ENCODE results near the gene PPP1R7. TPM values are rescaled to one million over a fixed set of nuclear protein-coding genes. Genes with fewer than 3 reads are reported as not detected.
A peak's percentile ranks its signal among the peaks of the same experiment; 100 is the strongest.

Gene PPP1R7
- total and polyA plus RNA-seq, 9 of the 15 experiments (the other 6 are each of a cell fraction or from before 2014, with no cell fraction given) = 37.5 to 75.0 (median 50.5) TPM

DNA sequence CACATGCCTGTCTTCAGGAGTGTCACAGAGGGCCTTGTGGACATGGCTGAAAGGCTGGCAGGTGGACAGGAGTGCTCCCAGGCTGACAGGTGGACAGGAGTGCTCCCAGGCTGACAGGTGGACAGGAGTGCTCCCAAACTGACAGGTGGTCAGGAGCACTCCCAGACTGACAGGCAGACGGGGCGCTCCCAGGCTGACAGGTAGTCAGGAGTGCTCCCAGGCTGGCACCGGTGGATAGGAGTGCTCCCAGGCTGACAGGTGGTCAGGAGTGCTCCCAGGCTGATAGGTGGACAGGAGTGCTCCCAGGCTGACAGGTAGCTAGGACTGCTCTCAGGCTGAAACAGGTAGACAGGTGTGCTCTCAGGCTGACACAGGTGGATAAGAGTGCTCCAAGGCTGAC, 54.8 kb downstream of the PPP1R7 start:
- ChIA-PET CTCF (ENCODE audit: low intra/inter-chr PET ratio) (no interaction called here), POLR2A (no interaction called here)
- Histone ChIP-seq H4K20me1 (replicated peaks; ENCODE audit: control insufficient read depth, insufficient read depth, low read length) (no peaks in the 10 kb centered on the region), H3K9ac (ENCODE audit: insufficient read depth in 1 of 2, low read depth in 2 of 2, low read length in 2 of 2) (no peak overlapping the region), H3K27ac (ENCODE audit: extremely low read depth, low read depth, low read length) (no peak overlapping the region), H3K4me1 (replicated peaks in 1 of 2; ENCODE audit: control insufficient read depth in 2 of 2, insufficient read depth in 2 of 2, low read length in 2 of 2) (peaks cover 0 to 39% of the 10 kb centered on the region in 2 experiments; a peak in 3 of 5 replicates), H3K9me3 (replicated peaks; ENCODE audit: control insufficient read depth, insufficient read depth, low read depth, low read length) (no peaks in the 10 kb centered on the region), H3K79me2 (ENCODE audit: control insufficient read depth, insufficient read depth, low read length) (no peaks in the 10 kb centered on the region), H3K4me3 (no peak overlapping the region), H2AFZ (ENCODE audit: low read depth, low read length) (no peak overlapping the region), H3K9me1 (ENCODE audit: control insufficient read depth, insufficient read depth, low read length) (no peaks in the 10 kb centered on the region), H3K4me2 (ENCODE audit: insufficient read depth, low read length) (no peak overlapping the region), H3K27me3 (ENCODE audit: control insufficient read depth in 2 of 2, insufficient read depth in 2 of 2, low read length in 2 of 2) (peaks cover 2 to 16% of the 10 kb centered on the region in 2 experiments; a peak in 3 of 5 replicates), H3K36me3 (ENCODE audit: control insufficient read depth, insufficient read depth, low read length) (no peaks in the 10 kb centered on the region)
- WGBS (ENCODE audit: insufficient coverage, low coverage, missing lambda C conversion rate) = 14% methylated on average over 1 of the region's 3 CpGs
- FAIRE-seq = no peak
- no TSS peak for BruUV-seq (replicated peaks)
- in situ Hi-C loops (cut with MboI) (no loop called here), intact Hi-C loops (cut with micrococcal nuclease) (no loop called here)
- DNase-seq (ENCODE audit: extremely low read depth in 1 of 4, low spot score in 3 of 4) = no peak
- ATAC-seq = no peak
- TF ChIP-seq POLR2AphosphoS2 (IDR thresholded peaks at IDR 0.05; ENCODE audit: low read length) (no peak), ZNF263 (CRISPR knock-in tag; IDR thresholded peaks at IDR 0.05; ENCODE audit: borderline replicate concordance) (peak; percentile 96)

DNA sequence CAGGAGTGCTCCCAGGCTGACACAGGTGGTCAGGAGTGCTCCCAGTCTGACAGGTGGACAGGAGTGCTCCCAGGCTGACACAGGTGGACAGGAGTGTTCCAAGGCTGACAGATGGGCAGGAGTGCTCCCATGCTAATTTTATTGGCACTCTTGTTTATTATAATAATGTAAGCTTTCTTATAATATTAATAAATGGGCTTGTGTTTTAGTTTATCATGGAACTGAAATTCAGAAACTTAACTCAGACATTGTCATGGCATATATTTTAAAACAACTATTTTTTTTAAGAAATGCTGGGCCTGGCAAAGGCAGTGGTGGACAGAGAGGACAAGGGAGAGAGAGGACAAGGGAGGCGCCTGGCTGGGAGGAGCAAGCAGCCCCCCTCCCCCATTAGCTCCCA, 56.9 kb downstream of the PPP1R7 start:
- POLR2A ChIA-PET = interaction anchor here (0.6 kb wide), 1 partner anchor 58 kb away, joined by 3 read pairs; the partner anchor contains the start of gene PASK
- Histone ChIP-seq H3K36me3 (ENCODE audit: control insufficient read depth, insufficient read depth, low read length) (no peaks in the 10 kb centered on the region), H3K4me1 (replicated peaks in 1 of 2; ENCODE audit: control insufficient read depth in 2 of 2, insufficient read depth in 2 of 2, low read length in 2 of 2) (peaks cover 0 to 25% of the 10 kb centered on the region in 2 experiments; a peak in 2 of 5 replicates), H3K9me3 (replicated peaks; ENCODE audit: control insufficient read depth, insufficient read depth, low read depth, low read length) (no peaks in the 10 kb centered on the region), H3K9ac (ENCODE audit: insufficient read depth in 1 of 2, low read depth in 2 of 2, low read length in 2 of 2) (no peak overlapping the region), H3K4me2 (ENCODE audit: insufficient read depth, low read length) (no peak overlapping the region), H2AFZ (ENCODE audit: low read depth, low read length) (no peak overlapping the region), H3K4me3 (no peak overlapping the region), H3K79me2 (ENCODE audit: control insufficient read depth, insufficient read depth, low read length) (no peaks in the 10 kb centered on the region), H3K9me1 (ENCODE audit: control insufficient read depth, insufficient read depth, low read length) (no peaks in the 10 kb centered on the region), H3K27me3 (ENCODE audit: control insufficient read depth in 2 of 2, insufficient read depth in 2 of 2, low read length in 2 of 2) (peaks cover 4 to 33% of the 10 kb centered on the region in 2 experiments; a peak in 4 of 5 replicates), H4K20me1 (replicated peaks; ENCODE audit: control insufficient read depth, insufficient read depth, low read length) (no peaks in the 10 kb centered on the region), H3K27ac (ENCODE audit: extremely low read depth, low read depth, low read length) (no peak overlapping the region)
- intact Hi-C loops (cut with micrococcal nuclease) = no loop called here
- DNase-seq (ENCODE audit: extremely low read depth in 1 of 4, low spot score in 3 of 4) (no peak), FAIRE-seq (no peak), ATAC-seq (no peak)
- no TSS peak for BruUV-seq (replicated peaks)
- CTCF ChIA-PET (ENCODE audit: low intra/inter-chr PET ratio) = no interaction called here
- in situ Hi-C loops (cut with MboI) = no loop called here
- WGBS (ENCODE audit: insufficient coverage, low coverage, missing lambda C conversion rate) = no CpG with 5 or more reads among the region's 1 CpG
- no peak for TF ChIP-seq ZNF431 (CRISPR knock-in tag; IDR thresholded peaks at IDR 0.05)
- TF ChIP-seq ZBTB17 (CRISPR knock-in tag; IDR thresholded peaks at IDR 0.05) = no peak
- TF ChIP-seq, protein P1, sequence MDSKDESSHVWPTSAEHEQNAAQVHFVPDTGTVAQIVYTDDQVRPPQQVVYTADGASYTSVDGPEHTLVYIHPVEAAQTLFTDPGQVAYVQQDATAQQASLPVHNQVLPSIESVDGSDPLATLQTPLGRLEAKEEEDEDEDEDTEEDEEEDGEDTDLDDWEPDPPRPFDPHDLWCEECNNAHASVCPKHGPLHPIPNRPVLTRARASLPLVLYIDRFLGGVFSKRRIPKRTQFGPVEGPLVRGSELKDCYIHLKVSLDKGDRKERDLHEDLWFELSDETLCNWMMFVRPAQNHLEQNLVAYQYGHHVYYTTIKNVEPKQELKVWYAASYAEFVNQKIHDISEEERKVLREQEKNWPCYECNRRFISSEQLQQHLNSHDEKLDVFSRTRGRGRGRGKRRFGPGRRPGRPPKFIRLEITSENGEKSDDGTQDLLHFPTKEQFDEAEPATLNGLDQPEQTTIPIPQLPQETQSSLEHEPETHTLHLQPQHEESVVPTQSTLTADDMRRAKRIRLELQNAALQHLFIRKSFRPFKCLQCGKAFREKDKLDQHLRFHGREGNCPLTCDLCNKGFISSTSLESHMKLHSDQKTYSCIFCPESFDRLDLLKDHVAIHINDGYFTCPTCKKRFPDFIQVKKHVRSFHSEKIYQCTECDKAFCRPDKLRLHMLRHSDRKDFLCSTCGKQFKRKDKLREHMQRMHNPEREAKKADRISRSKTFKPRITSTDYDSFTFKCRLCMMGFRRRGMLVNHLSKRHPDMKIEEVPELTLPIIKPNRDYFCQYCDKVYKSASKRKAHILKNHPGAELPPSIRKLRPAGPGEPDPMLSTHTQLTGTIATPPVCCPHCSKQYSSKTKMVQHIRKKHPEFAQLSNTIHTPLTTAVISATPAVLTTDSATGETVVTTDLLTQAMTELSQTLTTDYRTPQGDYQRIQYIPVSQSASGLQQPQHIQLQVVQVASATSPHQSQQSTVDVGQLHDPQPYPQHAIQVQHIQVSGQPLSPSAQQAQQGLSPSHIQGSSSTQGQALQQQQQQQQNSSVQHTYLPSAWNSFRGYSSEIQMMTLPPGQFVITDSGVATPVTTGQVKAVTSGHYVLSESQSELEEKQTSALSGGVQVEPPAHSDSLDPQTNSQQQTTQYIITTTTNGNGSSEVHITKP (IDR thresholded peaks at IDR 0.05; ENCODE audit: partially characterized antibody) = no peak
- TF ChIP-seq TEAD1 (CRISPR knock-in tag; IDR thresholded peaks at IDR 0.05) = no peak
- TF ChIP-seq ARID1B (IDR thresholded peaks at IDR 0.05) = no peak
- no peak for TF ChIP-seq PHTF2 (CRISPR knock-in tag; IDR thresholded peaks at IDR 0.05)
- no peak for TF ChIP-seq RBM17 (IDR thresholded peaks at IDR 0.05; ENCODE audit: borderline replicate concordance, low read depth, low read length)
- no peak for TF ChIP-seq SUPT5H (IDR thresholded peaks at IDR 0.05)
- no peak for TF ChIP-seq SP1 (CRISPR knock-in tag; IDR thresholded peaks at IDR 0.05)
- no peak for TF ChIP-seq FOXA3 (CRISPR knock-in tag; conservative IDR thresholded peaks at IDR 0.05 in 1 of 2, IDR thresholded peaks at IDR 0.05 in 1 of 2)
- TF ChIP-seq RFX7 (CRISPR knock-in tag; IDR thresholded peaks at IDR 0.05) = no peak

All from K562 (cell line).